ENCODE results near the gene MRTFA.
"Not testable (repeated sequence)": the region's sequence is repeated elsewhere in the genome, so short reads cannot be mapped to it uniquely, and the experiment has no call there.

Gene MRTFA

GRCh38 chr22:40547729-40548143 lies 88.8 kb downstream of the MRTFA start:
- DNase-seq = no peak

DNA sequence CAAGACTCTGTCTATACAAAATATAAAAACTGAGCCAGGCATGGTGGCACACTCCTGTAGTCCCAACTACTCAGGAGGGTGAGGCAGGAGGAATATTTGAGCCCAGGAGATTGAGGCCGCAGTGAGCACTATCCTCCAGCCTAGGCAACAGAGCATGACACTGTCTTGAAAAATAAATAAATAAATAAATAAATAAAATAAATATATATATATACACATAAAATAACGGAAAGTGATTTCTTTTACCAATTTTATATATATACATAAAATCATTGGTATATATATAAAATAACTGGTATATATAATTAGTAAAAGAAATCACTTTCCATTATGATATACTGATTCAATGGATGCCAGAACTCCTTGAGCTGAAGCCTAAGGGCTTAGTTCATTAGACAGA lies 91.8 kb downstream of the MRTFA start:
- no peak for DNase-seq

- no peak for DNase-seq
These were observed 93.5 kb downstream of the MRTFA start for GRCh38 chr22:40542821-40543540.

- DNase-seq = no peak
These were observed 95.2 kb downstream of the MRTFA start for GRCh38 chr22:40541300-40541699.

DNA sequence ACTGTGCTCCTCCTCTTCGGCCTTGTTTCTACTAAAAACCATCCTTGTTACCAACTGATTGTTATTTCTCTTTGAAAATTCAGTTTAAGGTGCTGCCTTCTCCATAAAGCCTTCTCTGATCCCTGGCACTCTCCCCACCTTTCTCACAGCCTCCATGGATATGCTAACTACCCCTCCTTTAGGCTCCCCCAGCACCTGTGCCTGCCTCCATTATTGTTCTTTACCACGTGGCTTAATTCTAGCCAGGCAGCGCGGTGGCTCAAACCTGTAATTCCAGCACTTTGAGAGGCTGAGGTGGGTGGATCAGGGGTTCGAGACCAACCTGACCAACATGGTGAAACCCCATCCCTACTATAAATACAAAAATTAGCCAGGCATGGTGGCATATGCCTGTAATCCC lies 96.3 kb downstream of the MRTFA start:
- no peak for DNase-seq

DNA sequence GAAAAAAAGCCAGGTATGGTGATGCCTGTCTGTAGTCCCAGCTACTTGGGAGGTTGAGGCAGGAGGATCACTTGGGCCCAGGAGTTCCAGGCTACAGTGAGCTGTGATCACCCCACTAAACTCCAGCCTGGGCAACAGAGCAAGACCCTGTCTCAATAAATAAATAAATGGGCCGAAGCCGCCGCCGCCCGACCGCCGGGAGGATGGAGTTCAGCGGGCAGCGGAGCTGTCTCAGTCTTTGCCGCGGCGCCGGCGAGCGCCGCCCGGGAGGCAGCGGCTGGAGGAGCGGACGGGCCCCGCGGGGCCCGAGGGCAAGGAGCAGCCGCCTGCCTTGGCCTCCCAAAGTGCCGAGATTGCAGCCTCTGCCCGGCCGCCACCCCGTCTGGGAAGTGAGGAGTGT lies 100.4 kb downstream of the MRTFA start:
- DNase-seq = not testable (repeated sequence)

DNA sequence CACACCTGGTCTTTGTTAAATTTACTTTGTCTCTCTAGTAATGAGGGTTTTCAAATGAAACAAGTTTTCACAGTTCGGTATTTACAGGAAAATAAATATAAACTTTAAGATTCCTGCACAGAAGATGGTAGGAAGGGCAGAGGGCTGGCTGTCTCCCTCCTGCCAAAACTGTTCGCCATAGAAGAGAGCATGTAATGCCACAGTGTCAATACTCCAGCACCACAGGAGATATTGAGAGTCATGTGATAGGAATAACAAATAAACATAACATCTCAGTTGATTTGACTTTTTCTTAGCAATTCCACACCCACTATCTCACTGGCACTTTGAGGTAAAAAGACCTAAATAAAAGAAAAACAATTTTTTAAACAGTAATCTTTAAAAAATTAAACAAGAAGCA lies 100.9 kb downstream of the MRTFA start:
- no peak for DNase-seq

GRCh38 chr22:40535189-40535512 lies 101.4 kb downstream of the MRTFA start:
- DNase-seq = no peak

DNA sequence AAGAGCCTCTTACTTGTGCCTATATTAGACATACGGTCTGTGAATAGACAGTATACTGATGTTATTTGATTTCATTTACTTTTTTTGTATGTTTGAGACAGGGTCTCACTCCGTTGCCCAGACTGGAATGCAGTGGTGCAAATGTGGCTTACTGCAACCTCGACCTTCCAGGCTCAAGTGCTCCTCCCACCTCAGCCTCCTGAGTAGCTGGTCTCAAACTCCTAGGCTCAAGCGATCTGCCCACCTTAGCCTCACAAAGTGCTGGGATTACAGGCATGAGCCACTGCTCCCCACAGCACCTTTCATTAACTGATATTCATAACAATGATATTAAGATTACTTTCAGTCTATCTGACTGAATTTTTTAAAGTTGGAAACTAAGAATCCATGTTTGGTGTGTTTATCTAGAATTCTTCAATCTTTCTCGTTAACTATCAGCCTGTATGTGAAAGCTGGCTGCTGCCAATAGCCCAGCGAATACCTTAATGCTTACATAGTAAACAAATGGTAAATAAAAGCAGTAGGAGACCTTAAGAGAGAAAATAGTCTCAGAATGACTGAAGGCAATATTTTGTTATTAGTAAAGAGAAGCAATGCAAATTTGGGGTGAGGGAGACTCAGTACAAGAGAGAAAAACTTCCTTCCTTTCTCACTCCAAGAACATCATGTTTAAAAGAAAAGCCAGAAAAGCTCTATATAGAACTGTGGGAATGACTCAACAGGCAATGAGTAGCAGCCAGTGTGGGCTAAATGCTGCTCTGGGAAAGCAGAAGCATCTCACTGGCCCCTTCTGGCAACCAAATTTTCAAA lies 101.9 kb downstream of the MRTFA start:
- no peak for DNase-seq

GRCh38 chr22:40533712-40534378 lies 102.7 kb downstream of the MRTFA start:
- DNase-seq = no peak

GRCh38 chr22:40531951-40532900 lies 104.3 kb downstream of the MRTFA start:
- no peak for DNase-seq

- not testable (repeated sequence) for DNase-seq
These were observed 106.1 kb downstream of the MRTFA start for GRCh38 chr22:40530391-40530790.

DNA sequence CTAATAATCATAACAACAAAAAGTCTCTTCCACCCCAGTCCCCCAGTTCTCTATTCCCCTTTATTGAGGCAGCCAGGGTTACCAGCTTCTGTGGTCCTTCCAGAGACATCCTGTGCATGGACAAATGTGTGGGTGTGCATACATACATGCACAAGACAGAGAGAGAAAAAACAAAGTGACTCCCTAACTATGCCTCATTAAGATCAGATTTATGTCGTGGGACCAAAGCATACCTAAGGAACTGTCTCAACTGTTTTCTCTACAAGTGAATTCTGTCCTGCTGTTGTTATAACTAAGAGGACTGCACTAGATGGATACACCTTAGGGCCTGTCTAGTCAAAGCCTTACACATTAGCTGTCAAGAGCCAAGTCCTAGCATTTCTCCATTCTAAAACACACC lies 106.7 kb downstream of the MRTFA start:
- DNase-seq = no peak

DNA sequence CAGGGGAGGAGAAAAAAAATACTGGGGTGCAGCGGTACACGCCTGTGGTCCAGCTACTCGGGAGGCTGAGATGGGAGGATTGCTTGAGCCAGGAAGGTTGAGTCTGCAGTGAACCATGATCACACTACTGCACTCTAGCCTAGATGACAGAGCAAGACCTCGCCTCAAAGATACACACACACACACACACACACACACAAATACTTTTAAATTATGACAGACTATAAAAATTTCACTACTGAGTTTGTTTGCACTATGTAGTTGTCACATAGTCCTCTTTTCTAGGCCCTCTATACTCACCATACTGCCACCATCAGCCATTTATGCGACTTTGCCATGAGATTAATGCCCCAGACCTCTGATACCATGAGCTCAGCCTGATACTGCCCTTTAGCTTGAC lies 109.6 kb downstream of the MRTFA start:
- DNase-seq = no peak

- DNase-seq = no peak
These were observed 111.2 kb downstream of the MRTFA start for GRCh38 chr22:40525250-40525884.

- DNase-seq = no peak
These were observed 111.9 kb downstream of the MRTFA start for GRCh38 chr22:40524392-40525249.

DNA sequence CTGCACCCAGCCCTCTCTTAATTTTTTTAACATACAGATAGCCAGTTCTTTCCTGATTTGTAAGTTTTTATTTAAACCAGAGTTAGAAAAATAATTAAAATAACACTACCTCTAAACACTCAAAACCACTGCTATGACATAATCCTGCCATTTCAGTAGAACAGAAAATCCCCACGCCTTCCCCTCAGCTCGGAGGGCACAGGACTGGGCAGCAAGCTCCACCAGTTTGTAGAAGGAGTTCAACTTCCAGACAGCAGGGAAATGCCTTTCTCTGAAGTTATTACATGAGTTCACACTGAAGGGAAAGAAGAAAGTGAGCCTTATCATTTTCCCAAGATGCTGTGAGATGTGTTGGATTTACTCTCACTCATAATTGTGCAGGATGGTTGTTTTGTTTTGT lies 114.4 kb downstream of the MRTFA start:
- DNase-seq = no peak

DNA sequence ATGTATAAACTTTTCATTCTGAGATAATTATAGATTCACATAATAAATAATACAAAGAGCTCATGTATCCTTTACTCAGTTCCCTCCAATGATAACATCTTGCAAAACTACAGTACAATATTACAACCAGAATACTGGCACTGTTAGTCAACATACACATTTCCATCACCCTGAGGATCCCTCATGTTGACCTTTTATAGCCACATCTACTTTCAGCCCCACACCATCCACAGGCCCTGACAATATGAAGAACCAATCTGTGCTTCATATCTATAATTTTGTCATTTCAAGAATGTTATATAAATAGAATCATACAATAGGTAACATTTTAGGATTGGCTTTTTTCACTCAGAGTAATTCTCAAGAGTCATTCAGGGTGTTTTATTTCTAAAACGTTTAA lies 115.5 kb downstream of the MRTFA start:
- DNase-seq = no peak

DNA sequence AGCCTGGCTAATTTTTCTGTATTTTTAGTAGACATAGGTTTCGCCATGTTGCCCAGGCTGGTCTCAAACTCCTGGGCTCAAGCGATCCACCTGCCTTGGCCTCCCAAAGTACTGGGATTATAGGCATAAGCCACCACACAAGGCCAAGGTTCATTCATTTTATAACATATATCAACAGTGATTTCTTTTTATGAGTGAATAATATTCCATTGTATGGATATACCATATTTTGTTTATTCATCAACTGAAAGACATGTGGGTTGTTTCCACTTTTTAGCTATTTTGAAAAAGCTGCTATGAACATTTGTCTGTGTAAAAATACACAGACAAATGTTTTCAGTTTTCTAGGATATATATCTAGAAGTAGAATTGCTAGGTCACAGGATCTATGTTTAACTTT lies 116.0 kb downstream of the MRTFA start:
- no peak for DNase-seq

DNA sequence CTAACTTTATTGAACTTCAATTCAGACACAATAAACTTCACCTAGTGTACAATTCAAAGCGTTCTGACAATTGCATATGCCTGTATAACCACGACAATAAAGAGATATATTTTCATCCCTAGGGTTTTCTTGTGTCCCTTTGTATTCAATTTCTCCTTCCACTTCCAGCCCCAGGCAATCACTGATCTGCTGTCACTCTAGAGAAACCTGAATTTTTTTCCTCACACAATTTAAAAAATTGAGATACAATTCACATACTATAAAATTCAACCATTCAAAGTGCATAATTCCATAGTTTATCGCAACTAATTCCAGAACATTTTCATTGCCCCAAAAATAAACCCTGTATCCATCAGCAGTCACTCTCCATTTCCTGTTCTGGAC lies 116.6 kb downstream of the MRTFA start:
- no peak for DNase-seq

DNA sequence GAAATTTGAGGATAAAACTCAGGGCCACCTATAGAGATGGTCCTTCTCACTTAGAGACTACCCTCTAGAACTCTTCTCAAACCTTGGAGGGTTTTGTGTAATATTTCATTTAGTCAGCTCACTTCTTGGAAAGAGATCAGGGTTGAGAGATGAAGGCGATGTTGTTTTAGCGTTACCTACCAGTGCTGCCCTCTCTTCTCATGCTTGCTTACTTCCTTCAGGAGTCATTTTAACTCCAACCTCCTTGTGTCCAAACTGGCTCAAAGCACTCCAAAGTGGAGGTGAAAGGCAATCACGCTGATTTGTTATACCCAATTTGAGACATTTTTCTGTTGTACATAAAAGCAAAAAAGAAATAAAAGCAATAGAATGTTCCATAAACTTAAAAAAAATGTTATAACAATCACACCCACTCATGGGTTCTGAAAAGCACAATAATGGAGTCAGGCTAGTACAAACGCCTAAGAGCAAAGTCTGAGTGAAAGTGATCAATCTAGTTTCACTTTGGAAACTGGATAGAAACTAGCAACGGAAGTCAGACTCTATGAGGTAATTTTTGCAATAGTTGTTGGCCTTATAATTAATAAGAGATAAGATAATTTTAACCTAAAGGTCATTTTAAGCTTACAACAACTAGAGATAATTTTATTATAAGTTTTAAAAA lies 117.1 kb downstream of the MRTFA start:
- no peak for DNase-seq

All from activated gamma-delta T cell (primary cell).